Measurements from ENCODE around the gene NXT1. TPM values are rescaled to one million over a fixed set of nuclear protein-coding genes. Genes with fewer than 3 reads are reported as not detected.

NXT1 gene
- total RNA-seq, 1 donor = 18.5 TPM

DNA sequence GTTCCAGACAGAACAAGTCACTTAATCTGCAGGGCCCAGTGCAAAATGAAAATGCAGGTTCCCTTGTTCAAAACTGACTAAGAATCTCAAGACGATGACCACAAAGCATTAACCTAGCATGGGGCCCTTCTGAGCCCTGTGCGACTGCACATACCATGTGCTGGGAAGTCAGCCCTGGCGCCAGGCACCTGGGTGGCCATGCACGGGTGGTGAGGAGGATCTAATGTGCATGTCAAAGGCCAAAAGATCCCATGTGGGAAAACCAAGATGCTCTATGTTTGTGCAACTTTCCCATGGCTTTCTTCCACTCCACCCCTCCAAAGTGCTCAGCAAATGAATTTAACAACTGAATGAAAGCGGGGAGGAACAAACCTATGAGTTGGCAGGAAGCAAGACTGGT, 33.5 kb upstream of the NXT1 start:
- Histone ChIP-seq H3K79me2 (ENCODE audit: insufficient read depth, low read length) (no peaks in the 10 kb centered on the region), H3K4me2 (ENCODE audit: insufficient read depth, low read length) (no peak overlapping the region), H3K36me3 (ENCODE audit: insufficient read depth, low read length) (no peaks in the 10 kb centered on the region), H4K20me1 (ENCODE audit: insufficient read depth, low read length) (no peaks in the 10 kb centered on the region), H3K27me3 (ENCODE audit: insufficient read depth, low read length) (peaks cover 51% of the 10 kb centered on the region), H3K9me3 (ENCODE audit: low read depth, low read length) (no peaks in the 10 kb centered on the region), H3K4me3 (ENCODE audit: insufficient read depth, low read length) (no peak overlapping the region), H3K4me1 (ENCODE audit: insufficient read depth, low read length) (no peaks in the 10 kb centered on the region), H3K27ac (ENCODE audit: low read depth, low read length) (no peak overlapping the region), H2AFZ (ENCODE audit: low read length) (no peak overlapping the region)
- TF ChIP-seq, protein P1, sequence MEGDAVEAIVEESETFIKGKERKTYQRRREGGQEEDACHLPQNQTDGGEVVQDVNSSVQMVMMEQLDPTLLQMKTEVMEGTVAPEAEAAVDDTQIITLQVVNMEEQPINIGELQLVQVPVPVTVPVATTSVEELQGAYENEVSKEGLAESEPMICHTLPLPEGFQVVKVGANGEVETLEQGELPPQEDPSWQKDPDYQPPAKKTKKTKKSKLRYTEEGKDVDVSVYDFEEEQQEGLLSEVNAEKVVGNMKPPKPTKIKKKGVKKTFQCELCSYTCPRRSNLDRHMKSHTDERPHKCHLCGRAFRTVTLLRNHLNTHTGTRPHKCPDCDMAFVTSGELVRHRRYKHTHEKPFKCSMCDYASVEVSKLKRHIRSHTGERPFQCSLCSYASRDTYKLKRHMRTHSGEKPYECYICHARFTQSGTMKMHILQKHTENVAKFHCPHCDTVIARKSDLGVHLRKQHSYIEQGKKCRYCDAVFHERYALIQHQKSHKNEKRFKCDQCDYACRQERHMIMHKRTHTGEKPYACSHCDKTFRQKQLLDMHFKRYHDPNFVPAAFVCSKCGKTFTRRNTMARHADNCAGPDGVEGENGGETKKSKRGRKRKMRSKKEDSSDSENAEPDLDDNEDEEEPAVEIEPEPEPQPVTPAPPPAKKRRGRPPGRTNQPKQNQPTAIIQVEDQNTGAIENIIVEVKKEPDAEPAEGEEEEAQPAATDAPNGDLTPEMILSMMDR (IDR thresholded peaks at IDR 0.05; ENCODE audit: extremely low read depth, low read depth, low read length) = no peak
- no peak for DNase-seq (ENCODE audit: insufficient read length, low spot score, missing footprints)

DNA sequence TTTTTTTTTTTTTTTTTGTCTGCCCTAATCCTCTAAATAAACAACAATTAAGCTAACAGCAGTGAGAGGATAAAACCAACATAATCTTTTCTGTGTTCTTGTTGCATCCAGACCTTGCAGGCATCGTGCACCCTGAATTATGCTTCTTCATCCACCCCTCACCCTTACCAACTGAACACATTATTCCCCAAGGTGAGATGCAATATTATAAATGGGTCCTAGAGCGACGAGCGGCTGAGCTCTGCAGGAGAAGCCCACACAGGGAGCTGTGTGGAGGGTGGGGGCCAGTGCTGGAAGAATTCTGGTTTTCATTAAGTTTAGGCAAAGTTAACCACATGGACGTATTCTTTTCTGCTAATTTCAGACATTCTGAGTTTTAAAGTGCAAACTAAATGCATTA, 32.2 kb upstream of the NXT1 start:
- Histone ChIP-seq H2AFZ (ENCODE audit: low read length) (no peak overlapping the region), H3K36me3 (ENCODE audit: insufficient read depth, low read length) (no peaks in the 10 kb centered on the region), H3K27ac (ENCODE audit: low read depth, low read length) (no peak overlapping the region), H3K4me2 (ENCODE audit: insufficient read depth, low read length) (no peak overlapping the region), H3K4me1 (ENCODE audit: insufficient read depth, low read length) (no peaks in the 10 kb centered on the region), H3K4me3 (ENCODE audit: insufficient read depth, low read length) (no peak overlapping the region), H3K9me3 (ENCODE audit: low read depth, low read length) (no peaks in the 10 kb centered on the region), H3K79me2 (ENCODE audit: insufficient read depth, low read length) (no peaks in the 10 kb centered on the region), H3K27me3 (ENCODE audit: insufficient read depth, low read length) (peaks cover 43% of the 10 kb centered on the region), H4K20me1 (ENCODE audit: insufficient read depth, low read length) (no peaks in the 10 kb centered on the region)
- no peak for DNase-seq (ENCODE audit: insufficient read length, low spot score, missing footprints)
- TF ChIP-seq, protein P1 (IDR thresholded peaks at IDR 0.05; ENCODE audit: extremely low read depth, low read depth, low read length) = no peak

DNA sequence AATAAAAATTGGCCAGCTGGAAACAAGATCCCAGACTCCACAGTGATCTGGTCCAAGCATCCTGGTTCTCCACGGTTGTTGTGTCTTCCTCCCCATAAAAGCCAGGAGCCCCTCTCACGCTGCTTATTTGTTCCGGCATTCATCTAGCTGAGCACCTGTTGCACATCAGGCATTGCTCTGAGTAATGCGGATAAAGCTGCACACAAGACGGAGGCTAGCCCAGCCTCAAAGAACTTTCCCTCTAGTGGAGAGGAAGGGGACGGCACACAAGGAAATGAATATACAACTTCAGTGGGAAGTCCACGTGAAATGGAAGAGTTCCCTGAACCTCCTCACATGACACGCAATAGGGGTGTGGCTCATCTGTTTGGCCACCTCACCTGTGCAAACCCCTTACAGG, 30.3 kb upstream of the NXT1 start:
- Histone ChIP-seq H3K4me2 (ENCODE audit: insufficient read depth, low read length) (no peak overlapping the region), H3K27ac (ENCODE audit: low read depth, low read length) (no peak overlapping the region), H3K9me3 (ENCODE audit: low read depth, low read length) (no peaks in the 10 kb centered on the region), H3K4me3 (ENCODE audit: insufficient read depth, low read length) (no peak overlapping the region), H3K27me3 (ENCODE audit: insufficient read depth, low read length) (peaks cover 27% of the 10 kb centered on the region), H4K20me1 (ENCODE audit: insufficient read depth, low read length) (no peaks in the 10 kb centered on the region), H3K79me2 (ENCODE audit: insufficient read depth, low read length) (no peaks in the 10 kb centered on the region), H3K4me1 (ENCODE audit: insufficient read depth, low read length) (no peaks in the 10 kb centered on the region), H2AFZ (ENCODE audit: low read length) (no peak overlapping the region), H3K36me3 (ENCODE audit: insufficient read depth, low read length) (no peaks in the 10 kb centered on the region)
- TF ChIP-seq, protein P1 (IDR thresholded peaks at IDR 0.05; ENCODE audit: extremely low read depth, low read depth, low read length) = peak; percentile 54
- DNase-seq (ENCODE audit: insufficient read length, low spot score, missing footprints) = peak; percentile 87

DNA sequence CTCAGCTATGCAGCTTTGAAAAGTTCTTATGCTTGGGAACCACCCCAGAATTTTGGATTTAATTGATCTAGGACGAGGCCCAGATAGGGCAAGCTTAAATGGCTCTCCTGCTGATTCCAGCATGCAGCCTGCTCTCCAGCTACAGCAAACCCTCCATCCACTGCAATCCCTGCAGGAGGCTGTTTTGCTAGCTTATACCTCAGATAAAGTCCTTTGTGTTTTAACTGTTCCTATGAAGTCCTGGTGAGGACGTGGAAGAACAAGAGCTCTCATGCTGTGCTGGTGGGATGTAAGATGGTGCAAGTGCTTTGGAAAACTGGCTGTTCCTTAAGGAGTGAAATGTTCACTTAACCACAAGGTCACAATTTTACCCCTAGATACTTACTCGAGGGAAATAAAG, 25.5 kb upstream of the NXT1 start:
- Histone ChIP-seq H2AFZ (ENCODE audit: low read length) (no peak overlapping the region), H3K79me2 (ENCODE audit: insufficient read depth, low read length) (no peaks in the 10 kb centered on the region), H3K27ac (ENCODE audit: low read depth, low read length) (no peak overlapping the region), H3K27me3 (ENCODE audit: insufficient read depth, low read length) (peaks cover 4% of the 10 kb centered on the region), H3K9me3 (ENCODE audit: low read depth, low read length) (no peaks in the 10 kb centered on the region), H3K36me3 (ENCODE audit: insufficient read depth, low read length) (no peaks in the 10 kb centered on the region), H3K4me3 (ENCODE audit: insufficient read depth, low read length) (no peak overlapping the region), H4K20me1 (ENCODE audit: insufficient read depth, low read length) (no peaks in the 10 kb centered on the region), H3K4me2 (ENCODE audit: insufficient read depth, low read length) (no peak overlapping the region), H3K4me1 (ENCODE audit: insufficient read depth, low read length) (no peaks in the 10 kb centered on the region)
- no peak for DNase-seq (ENCODE audit: insufficient read length, low spot score, missing footprints)
- TF ChIP-seq, protein P1 (IDR thresholded peaks at IDR 0.05; ENCODE audit: extremely low read depth, low read depth, low read length) = no peak
